GM18511 (cell line): ENCODE results near the gene SLFN12L.
"Not testable (repeated sequence)": the region's sequence is repeated elsewhere in the genome, so short reads cannot be mapped to it uniquely, and the experiment has no call there.

Source experiments
- ATAC-seq: cut with Tn5 transposase; IDR thresholded peaks from one replicate; pipeline ENCODE4 v1.9.1; 2021; ENCODE audit warnings: mild to moderate bottlenecking, moderate library complexity; ENCODE audit not compliant: unreplicated experiment

Gene SLFN12L

DNA sequence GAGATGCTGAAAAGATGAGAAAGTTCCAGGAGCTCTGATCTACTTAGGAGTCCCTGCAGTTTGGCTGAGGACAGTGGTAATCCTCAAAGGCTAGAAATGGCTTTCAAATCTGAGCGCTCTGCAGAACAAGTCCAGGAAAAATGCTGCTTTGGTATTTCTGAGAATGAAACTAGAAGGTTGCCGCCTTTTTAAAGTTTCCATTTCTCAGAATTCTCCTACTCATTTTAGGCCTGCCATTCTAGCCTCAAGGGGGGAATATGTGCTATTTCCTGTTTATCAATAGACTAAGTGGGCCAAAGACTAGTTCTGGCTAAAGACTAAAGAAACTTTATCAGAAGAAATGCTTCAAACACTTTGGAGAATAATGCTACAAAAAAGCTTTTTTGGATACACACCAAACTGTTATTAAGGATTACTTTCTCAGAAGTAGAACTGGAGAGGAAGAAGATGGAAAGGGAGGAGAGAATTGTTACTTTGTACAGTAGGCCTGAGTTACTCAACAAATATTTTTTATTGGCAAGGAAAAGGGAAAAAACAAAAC, at the start of gene SLFN12L:
SLFN12L (minus strand) TSS at position 78 of the 541 bp plus-strand sequence. CDS start 15,314 bp downstream, outside the sequence.
- ATAC-seq, result no peak

- ATAC-seq, result no peak
Observed at GRCh38 chr17:35586569-35587073, 49.1 kb upstream of the SLFN12L start.

DNA sequence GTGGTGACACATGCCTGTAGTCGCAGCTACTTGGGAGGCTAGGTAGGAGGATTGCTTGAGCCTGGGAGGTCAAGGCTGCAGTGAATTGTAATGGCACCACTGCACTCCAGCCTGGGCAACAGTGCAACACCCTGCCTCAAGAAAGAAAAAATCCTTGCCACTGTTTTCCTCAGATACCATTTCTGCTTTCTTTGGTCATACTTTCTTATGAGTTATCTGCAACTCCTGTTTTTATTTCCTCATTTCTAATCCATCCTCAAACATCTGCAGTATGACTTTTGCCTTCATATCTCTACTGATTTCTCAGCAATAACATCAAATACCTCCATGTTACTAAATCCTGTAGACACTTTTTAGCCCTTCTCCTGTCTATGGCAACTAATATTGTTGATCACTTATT, 46.6 kb upstream of the SLFN12L start:
- ATAC-seq, result no peak

- no peak for ATAC-seq
Observed at GRCh38 chr17:35578929-35579432, 41.5 kb upstream of the SLFN12L start.

GRCh38 chr17:35578197-35578928, 40.9 kb upstream of the SLFN12L start, which contains the start of gene PEX12:
Gene PEX12, minus strand, starts transcription at chr17:35578571. Its CDS starts 550 bp downstream, at chr17:35578021.
- peak; percentile 95 for ATAC-seq

GRCh38 chr17:35577830-35578196, 40.3 kb upstream of the SLFN12L start:
- no peak for ATAC-seq

GRCh38 chr17:35575759-35576158, 38.3 kb upstream of the SLFN12L start:
- no peak for ATAC-seq

- ATAC-seq, result no peak
Observed at GRCh38 chr17:35569405-35569804, 31.9 kb upstream of the SLFN12L start.

DNA sequence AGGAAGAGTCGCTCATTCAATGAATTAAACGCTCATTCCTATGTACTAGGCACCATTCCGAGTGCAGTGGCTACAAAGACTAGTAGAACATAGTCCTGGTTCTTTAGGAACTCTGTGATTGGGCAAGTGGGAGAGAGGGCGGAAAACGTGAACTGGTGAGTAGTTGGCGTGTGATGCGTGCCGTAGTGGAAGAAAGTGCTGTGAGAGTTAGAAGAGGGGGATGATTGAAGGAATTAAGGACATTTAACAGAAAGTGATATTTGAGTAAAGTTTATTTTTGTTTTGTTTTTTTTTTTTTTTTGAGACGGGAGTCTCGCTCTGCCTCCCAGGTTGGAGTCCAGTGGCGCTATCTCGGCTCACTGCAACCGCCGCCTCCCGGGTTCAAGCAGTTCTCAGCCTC, 31.1 kb upstream of the SLFN12L start:
- no peak for ATAC-seq

DNA sequence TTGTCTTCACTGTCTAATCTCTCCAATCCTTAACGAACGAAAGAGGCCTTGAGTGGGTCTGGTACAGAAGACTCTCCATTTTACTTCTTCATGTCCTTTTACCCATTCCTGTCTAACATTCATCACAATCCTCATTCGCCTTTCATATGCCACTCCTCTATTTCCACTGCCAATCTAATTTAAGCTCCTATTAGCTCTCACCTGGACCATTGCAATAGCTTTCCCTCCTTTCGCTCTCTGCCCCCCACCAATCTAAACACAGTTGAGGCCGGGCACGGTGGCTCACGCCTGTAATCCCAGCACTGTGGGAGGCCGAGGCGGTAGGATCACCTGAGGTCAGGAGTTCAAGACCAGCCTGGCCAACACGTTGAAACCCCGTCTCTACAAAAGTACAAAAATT, 29.5 kb upstream of the SLFN12L start:
- ATAC-seq, result no peak

DNA sequence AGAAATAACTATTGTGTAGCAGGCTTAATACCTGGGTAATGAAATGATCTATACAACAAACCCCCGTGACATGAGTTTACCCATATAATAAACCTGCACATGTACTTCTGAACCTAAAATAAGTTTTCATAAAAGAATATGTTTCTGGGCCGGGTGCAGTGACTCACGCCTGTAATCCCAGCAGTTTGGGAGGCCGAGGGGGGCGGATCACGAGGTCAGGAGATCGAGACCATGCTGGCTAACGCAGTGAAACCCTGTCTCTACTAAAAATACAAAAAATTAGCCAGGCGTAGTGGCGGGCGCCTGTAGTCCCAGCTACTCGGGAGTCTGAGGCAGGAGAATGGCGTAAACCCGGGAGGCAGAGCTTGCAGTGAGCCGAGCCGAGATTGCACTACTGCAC, 25.7 kb upstream of the SLFN12L start:
- ATAC-seq, result not testable (repeated sequence)

DNA sequence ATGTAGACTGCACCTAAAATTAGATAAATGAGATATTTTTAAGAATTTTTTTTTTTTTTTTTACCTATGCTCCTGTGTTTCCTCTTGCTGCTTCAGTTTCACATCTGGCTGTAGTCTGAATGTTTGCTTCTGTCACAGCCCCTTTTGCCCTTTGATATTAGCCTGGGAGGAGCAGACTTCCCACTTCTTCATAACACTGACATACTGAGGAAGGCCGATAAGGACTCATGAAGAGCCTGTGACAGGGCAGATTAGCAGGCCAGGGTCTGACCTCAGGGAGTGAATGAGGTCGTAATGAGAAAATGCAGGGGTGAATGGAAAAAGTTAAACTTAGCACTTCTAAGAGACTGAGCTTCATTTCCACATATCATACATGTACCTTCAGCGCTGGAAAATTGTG, 23.2 kb upstream of the SLFN12L start, which contains the start of gene SLFN14:
SLFN14 (minus strand) TSS at position 117 of the 400 bp plus-strand sequence. CDS start 2,757 bp downstream, outside the sequence.
- ATAC-seq, result no peak

GRCh38 chr17:35559495-35560210, 22.2 kb upstream of the SLFN12L start:
- ATAC-seq, result no peak

DNA sequence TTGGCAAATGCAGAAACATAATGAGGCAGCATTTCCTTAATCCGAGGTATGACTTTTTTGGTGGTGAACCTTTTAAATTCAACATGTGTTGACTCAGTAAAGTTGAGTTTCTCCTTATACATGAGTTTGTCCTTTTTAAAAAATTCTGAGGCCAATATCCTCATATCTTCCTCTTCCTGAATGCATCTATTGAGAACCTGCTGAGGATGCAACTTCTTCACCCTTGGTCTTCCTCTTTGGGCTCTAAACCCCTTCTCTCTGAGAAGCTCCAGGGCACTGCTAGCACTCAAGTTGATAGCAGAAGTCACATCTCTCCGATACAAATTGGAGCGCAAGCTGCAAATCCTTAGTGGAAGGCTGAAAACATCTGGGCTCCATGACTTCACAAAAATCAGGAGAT, 19.9 kb upstream of the SLFN12L start:
- ATAC-seq, result no peak

DNA sequence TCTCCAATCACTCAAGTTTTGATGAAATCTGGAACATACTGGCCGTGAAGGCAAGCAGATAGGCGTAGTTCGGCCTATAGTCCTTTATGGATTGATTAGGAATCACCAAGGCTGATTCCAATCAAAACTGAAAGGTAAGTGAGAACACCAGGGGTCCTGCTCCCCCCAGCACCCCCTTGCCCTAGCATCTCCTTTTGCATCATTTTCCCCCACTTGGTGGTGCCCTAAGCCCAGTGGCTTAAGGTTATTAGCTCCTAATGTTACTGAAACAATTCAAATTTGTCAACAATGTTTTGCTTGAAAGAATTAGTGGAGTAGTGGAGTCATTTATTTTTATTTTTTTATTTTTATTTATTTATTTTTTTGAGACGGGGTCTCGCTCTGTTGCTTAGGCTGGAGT, 18.2 kb upstream of the SLFN12L start:
- ATAC-seq, result no peak

DNA sequence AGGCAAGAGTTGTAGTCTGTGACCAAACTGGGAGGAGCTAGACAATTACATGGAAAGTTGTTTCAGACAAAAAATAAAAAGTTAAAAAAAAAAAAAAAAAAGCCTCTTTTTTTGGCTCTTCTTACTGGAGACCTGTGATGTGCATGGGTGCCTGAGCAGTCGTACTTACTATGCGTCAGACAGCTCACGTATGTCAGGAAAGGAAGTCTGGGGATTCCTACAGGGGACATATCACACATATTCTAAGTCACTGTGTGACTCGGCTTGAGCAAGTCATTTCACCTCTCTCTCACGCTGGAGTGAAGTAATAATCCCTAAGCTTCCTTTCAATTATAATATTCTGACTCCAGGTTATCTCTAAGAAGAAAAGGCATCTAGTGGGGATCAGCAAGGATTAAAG, 17.2 kb upstream of the SLFN12L start:
- no peak for ATAC-seq

DNA sequence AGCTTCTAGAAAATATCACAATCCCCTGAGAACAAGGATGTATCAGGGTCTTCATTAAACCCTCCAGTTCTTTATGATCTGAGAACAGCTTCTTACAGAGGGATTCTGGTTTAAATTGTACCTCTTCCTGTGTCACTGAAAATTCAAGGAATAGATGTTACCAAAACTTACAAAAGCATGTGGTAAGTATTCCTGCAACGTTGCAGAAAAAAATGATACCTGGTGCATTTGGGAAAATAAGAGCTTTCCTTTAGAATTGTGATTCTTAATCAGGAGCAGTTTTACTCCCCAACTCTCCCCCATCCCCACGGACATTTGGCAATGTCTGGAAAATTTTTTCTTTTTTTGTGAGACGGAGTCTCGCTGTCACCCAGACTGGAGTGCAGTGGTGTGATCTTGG, 15.8 kb upstream of the SLFN12L start:
- no peak for ATAC-seq

DNA sequence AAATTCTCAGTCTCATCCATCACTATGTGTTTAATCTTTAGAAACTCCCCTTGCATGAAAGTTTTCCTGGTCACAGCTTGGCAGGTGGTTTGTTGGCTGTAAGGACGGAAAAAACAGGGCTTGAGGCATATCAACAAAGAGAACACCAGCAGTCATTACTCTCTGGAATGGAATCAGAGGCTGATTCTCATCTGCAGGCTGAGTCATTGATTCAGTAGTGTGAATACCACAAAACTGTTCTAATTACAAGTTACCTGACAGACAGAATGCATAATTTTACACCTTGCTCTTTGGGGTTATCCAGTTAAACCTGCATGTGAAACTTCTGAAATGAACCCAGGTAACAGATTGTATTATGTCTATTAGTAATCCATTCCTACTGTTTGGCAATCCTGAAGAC, 11.5 kb upstream of the SLFN12L start:
- ATAC-seq, result no peak

DNA sequence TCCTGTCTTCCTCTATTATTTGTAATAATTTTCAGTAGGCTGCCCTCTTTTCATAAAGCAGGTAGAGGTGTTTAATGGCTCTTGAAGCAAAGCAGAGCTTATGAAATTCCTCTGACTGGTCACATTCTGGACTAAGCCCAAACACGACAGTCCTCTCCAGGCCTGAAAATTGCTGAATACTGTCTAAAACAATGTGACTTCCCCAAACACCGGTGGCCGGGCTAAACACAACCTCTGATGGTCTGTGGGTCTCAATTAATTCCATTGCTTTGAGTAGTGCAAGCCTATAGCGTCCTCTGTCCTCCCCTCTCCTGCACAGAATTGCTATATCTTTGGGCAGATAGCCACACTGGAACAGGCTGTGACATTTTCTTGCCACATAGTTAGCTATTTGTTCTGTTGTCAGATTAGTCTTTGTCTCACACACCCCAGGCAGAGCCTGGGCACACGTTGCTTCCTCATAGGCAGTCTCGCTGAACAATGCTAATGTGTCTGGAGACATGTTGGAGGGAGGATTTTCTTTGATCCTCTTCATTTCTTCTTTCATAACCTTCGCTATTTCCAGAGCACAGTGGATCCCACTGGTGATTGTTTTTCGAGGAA, 10.8 kb upstream of the SLFN12L start:
- no peak for ATAC-seq

GRCh38 chr17:35546487-35546886, 9.0 kb upstream of the SLFN12L start:
- ATAC-seq, result no peak

- no peak for ATAC-seq
Observed at GRCh38 chr17:35545150-35545549, 7.7 kb upstream of the SLFN12L start.
